T follicular helper cell (primary cell): Measurements from ENCODE around the gene CLCC1.
"Not testable (repeated sequence)": the region's sequence is repeated elsewhere in the genome, so short reads cannot be mapped to it uniquely, and the experiment has no call there.

Source experiments
- DNase-seq: peaks from one replicate; pipeline ENCODE4 v3.0.0-alpha.2; 2020; ENCODE audit warnings: low read depth
- total RNA-seq, 2 experiments: gene quantifications; one replicate each; lab custom pipeline; 2026; lab: John Stamatoyannopoulos, UW

The CLCC1 gene
- total RNA-seq, result 38.5 to 47.7 reads per million in 2 experiments

GRCh38 chr1:108963052-108963686 lies at the start of gene CLCC1:
Gene CLCC1 (minus strand): TSS chr1:108963484. CDS start chr1:108950437, 13,047 bp downstream.
- DNase-seq, result peak; percentile 87

GRCh38 chr1:109011335-109011734 lies 48.1 kb upstream of the CLCC1 start:
- no peak for DNase-seq

GRCh38 chr1:108996622-108997021 lies 33.3 kb upstream of the CLCC1 start:
- DNase-seq, result not testable (repeated sequence)

GRCh38 chr1:108983114-108983513 lies 19.8 kb upstream of the CLCC1 start:
- DNase-seq, result no peak

GRCh38 chr1:108976658-108977057 lies 13.4 kb upstream of the CLCC1 start:
- DNase-seq, result no peak

- DNase-seq, result no peak
Measured at GRCh38 chr1:108972951-108973350, 9.7 kb upstream of the CLCC1 start.

- DNase-seq, result no peak
Measured at GRCh38 chr1:108969346-108969745, 6.1 kb upstream of the CLCC1 start.

- DNase-seq, result no peak
Measured at GRCh38 chr1:108962681-108963051, 618 bp downstream of the CLCC1 start.

GRCh38 chr1:108961752-108962486 lies 1.4 kb downstream of the CLCC1 start:
- no peak for DNase-seq

GRCh38 chr1:108961198-108961597 lies 2.1 kb downstream of the CLCC1 start:
- DNase-seq, result no peak

GRCh38 chr1:108960719-108961118 lies 2.6 kb downstream of the CLCC1 start:
- DNase-seq, result no peak

GRCh38 chr1:108957888-108958287 lies 5.4 kb downstream of the CLCC1 start:
- DNase-seq, result no peak

GRCh38 chr1:108955881-108956280 lies 7.4 kb downstream of the CLCC1 start:
- no peak for DNase-seq

GRCh38 chr1:108955111-108955510 lies 8.2 kb downstream of the CLCC1 start:
- no peak for DNase-seq

- DNase-seq, result no peak
Measured at GRCh38 chr1:108953452-108953851, 9.8 kb downstream of the CLCC1 start.

- DNase-seq, result no peak
Measured at GRCh38 chr1:108951242-108951641, 12.0 kb downstream of the CLCC1 start.

- no peak for DNase-seq
Measured at GRCh38 chr1:108949044-108949443, 14.2 kb downstream of the CLCC1 start.

GRCh38 chr1:108947871-108948525 lies 15.3 kb downstream of the CLCC1 start:
- DNase-seq, result no peak

- no peak for DNase-seq
Measured at GRCh38 chr1:108936170-108936569, 27.1 kb downstream of the CLCC1 start.

GRCh38 chr1:108933944-108934343 lies 29.3 kb downstream of the CLCC1 start:
- DNase-seq, result no peak

- DNase-seq, result not testable (repeated sequence)
Measured at GRCh38 chr1:108927565-108927964, 35.7 kb downstream of the CLCC1 start.

GRCh38 chr1:108925920-108926319 lies 37.4 kb downstream of the CLCC1 start:
- no peak for DNase-seq

GRCh38 chr1:108916788-108917187 lies 46.5 kb downstream of the CLCC1 start:
- DNase-seq, result no peak
